ENCODE data around the gene TNFAIP8.

Gene TNFAIP8

GRCh38 chr5:119389288-119390030 lies 33.6 kb downstream of the TNFAIP8 start:
- no peak for DNase-seq
- no peak for TF ChIP-seq CTCF (IDR thresholded peaks at IDR 0.05)
- Histone ChIP-seq H3K36me3 (no peaks in the 10 kb centered on the region), H3K27me3 (no peaks in the 10 kb centered on the region), H3K9me3 (no peaks in the 10 kb centered on the region), H3K4me3 (peak overlapping the region in 1 of 2 donors; percentile 6), H3K4me1 (peaks cover 4 to 94% (median 31%) of the 10 kb centered on the region in 4 donors), H3K27ac (peak overlapping the region; percentile 73 to 81)
- intact Hi-C loops (cut with DNase I; ENCODE audit: low total_unique reads): no loop called here

- Histone ChIP-seq H3K9me3 (no peaks in the 10 kb centered on the region), H3K27me3 (no peaks in the 10 kb centered on the region), H3K4me1 (peaks cover 4 to 94% (median 29%) of the 10 kb centered on the region in 4 donors), H3K4me3 (no peak overlapping the region), H3K36me3 (no peaks in the 10 kb centered on the region), H3K27ac (peak overlapping the region; percentile 73 to 81)
- TF ChIP-seq CTCF (IDR thresholded peaks at IDR 0.05): no peak
- no peak for DNase-seq
- intact Hi-C loops (cut with DNase I; ENCODE audit: low total_unique reads): no loop called here
These were observed 34.6 kb downstream of the TNFAIP8 start for GRCh38 chr5:119390404-119390803.

GRCh38 chr5:119393201-119393691 lies 37.4 kb downstream of the TNFAIP8 start:
- Histone ChIP-seq H3K9me3 (no peaks in the 10 kb centered on the region), H3K4me1 (peaks cover 4 to 92% (median 22%) of the 10 kb centered on the region in 4 donors), H3K27me3 (no peaks in the 10 kb centered on the region), H3K27ac (peak overlapping the region; percentile 40 to 42), H3K4me3 (no peak overlapping the region), H3K36me3 (no peaks in the 10 kb centered on the region)
- DNase-seq: no peak
- intact Hi-C loops (cut with DNase I; ENCODE audit: low total_unique reads): no loop called here
- no peak for TF ChIP-seq CTCF (IDR thresholded peaks at IDR 0.05)

- Histone ChIP-seq H3K27me3 (no peaks in the 10 kb centered on the region), H3K4me3 (no peak overlapping the region), H3K27ac (peak overlapping the region; percentile 40 to 42), H3K9me3 (no peaks in the 10 kb centered on the region), H3K4me1 (peaks cover 4 to 92% (median 24%) of the 10 kb centered on the region in 4 donors), H3K36me3 (no peaks in the 10 kb centered on the region)
- no peak for TF ChIP-seq CTCF (IDR thresholded peaks at IDR 0.05)
- intact Hi-C loops (cut with DNase I; ENCODE audit: low total_unique reads): no loop called here
- no peak for DNase-seq
These were observed 37.9 kb downstream of the TNFAIP8 start for GRCh38 chr5:119393746-119394145.

- TF ChIP-seq CTCF (IDR thresholded peaks at IDR 0.05): no peak
These were observed 39.4 kb downstream of the TNFAIP8 start for GRCh38 chr5:119395080-119395836.

More at GRCh38 chr5:119395080-119395836, 39.4 kb downstream of the TNFAIP8 start:
- Histone ChIP-seq H3K4me3 (no peak overlapping the region), H3K27me3 (no peaks in the 10 kb centered on the region), H3K4me1 (peaks cover 0 to 90% (median 22%) of the 10 kb centered on the region in 4 donors), H3K9me3 (no peaks in the 10 kb centered on the region), H3K27ac (peak overlapping the region; percentile 5 to 42), H3K36me3 (no peaks in the 10 kb centered on the region)
- intact Hi-C loops (cut with DNase I; ENCODE audit: low total_unique reads): loop anchor here (5.0 kb wide), 1 partner anchor 128 kb away; no protein-coding TSS in a partner anchor
- DNase-seq: no peak
